Suprapubic skin (tissue), 4 donors: ENCODE results near the gene SUN3. TPM values are rescaled to one million over a fixed set of nuclear protein-coding genes. Genes with fewer than 3 reads are reported as not detected.
"Not testable (repeated sequence)": the region's sequence is repeated elsewhere in the genome, so short reads cannot be mapped to it uniquely, and the experiment has no call there.

Source experiments
- DNase-seq, 2 donors: peaks; one replicate each; pipeline ENCODE4 v3.0.0-alpha.2; 2019; ENCODE audit warnings: low spot score in 2 of 2
- H3K27ac ChIP-seq: fragments of 200-600 bp; sonication (generic); one replicate; pipeline ENCODE4 v1.5.1; 2019
- H3K27me3 ChIP-seq: fragments of 200-600 bp; sonication (generic); one replicate; pipeline ENCODE4 v1.5.1; 2019
- H3K36me3 ChIP-seq: fragments of 200-600 bp; sonication (generic); one replicate; pipeline ENCODE4 v1.5.1; 2019
- H3K4me1 ChIP-seq: fragments of 200-600 bp; sonication (generic); one replicate; pipeline ENCODE4 v1.5.1; 2019
- H3K4me3 ChIP-seq: fragments of 200-600 bp; sonication (generic); one replicate; pipeline ENCODE4 v1.5.1; 2019; ENCODE audit warnings: mild to moderate bottlenecking
- H3K9me3 ChIP-seq: fragments of 200-600 bp; sonication (generic); one replicate; pipeline ENCODE4 v1.5.1; 2019
- CTCF ChIP-seq, 2 donors: fragments of 200-600 bp in 1 of 2; fragments of 450-650 bp in 1 of 2; sonication (generic) in 1 of 2; IDR thresholded peaks; one replicate each; pipeline ENCODE4 v1.5.1; 2016 to 2019; ENCODE audit warnings: antibody characterized with exemption in 2 of 2, mild to moderate bottlenecking in 1 of 2, moderate library complexity in 1 of 2
- EP300 ChIP-seq: sonication (generic); formaldehyde crosslinking; IDR thresholded peaks from one replicate; pipeline ENCODE4 v1.6.1; 2017; ENCODE audit warnings: antibody characterized with exemption
- POLR2A ChIP-seq, 2 donors: fragments of 450-650 bp; IDR thresholded peaks; one replicate each; pipeline ENCODE4 v1.6.1; 2017; ENCODE audit warnings: antibody characterized with exemption in 2 of 2, mild to moderate bottlenecking in 2 of 2, moderate library complexity in 2 of 2
- POLR2AphosphoS5 ChIP-seq, 3 donors: sonication (generic); formaldehyde crosslinking; IDR thresholded peaks; one replicate each; pipeline ENCODE4 v1.6.1; 2017; ENCODE audit warnings: antibody characterized with exemption in 3 of 3
- WGBS: methylation state at CpG from one replicate; pipeline ENCODE4 v1.1.5; 2018; 5-methylcytosine and 5-hydroxymethylcytosine counted together
- total RNA-seq, 4 donors: library from RNA; depleted of rRNA; stranded (reverse); fragments of >200 nt; gene quantifications; one replicate each; pipeline ENCODE4 v1.1.0, GENCODE V29; 2016

Gene SUN3
- total RNA-seq, 4 donors from 2014 or later = not detected

GRCh38 chr7:47999413-47999812 lies 29.5 kb downstream of the SUN3 start:
- no peak for TF ChIP-seq POLR2AphosphoS5 (IDR thresholded peaks at IDR 0.05)
- TF ChIP-seq POLR2A (IDR thresholded peaks at IDR 0.05) = no peak
- 97% methylated on average over 12 of the region's 12 CpGs for WGBS
- no peaks in the 10 kb centered on the region for H3K27me3 ChIP-seq
- no peak for DNase-seq
- no peaks in the 10 kb centered on the region for H3K36me3 ChIP-seq
- no peaks in the 10 kb centered on the region for H3K9me3 ChIP-seq
- H3K4me3 ChIP-seq = no peak overlapping the region
- H3K27ac ChIP-seq = no peak overlapping the region
- H3K4me1 ChIP-seq = no peaks in the 10 kb centered on the region

- TF ChIP-seq POLR2AphosphoS5 (IDR thresholded peaks at IDR 0.05) = no peak
- no peak for TF ChIP-seq EP300
- no peak for TF ChIP-seq CTCF (IDR thresholded peaks at IDR 0.05)
- no peak for TF ChIP-seq POLR2A (IDR thresholded peaks at IDR 0.05)
- H3K9me3 ChIP-seq = no peaks in the 10 kb centered on the region
- no peaks in the 10 kb centered on the region for H3K36me3 ChIP-seq
- H3K4me3 ChIP-seq = peak overlapping the region; percentile 51
- H3K27me3 ChIP-seq = no peaks in the 10 kb centered on the region
- H3K4me1 ChIP-seq = peaks cover 9% of the 10 kb centered on the region
- 79% methylated on average over 3 of the region's 3 CpGs for WGBS
- DNase-seq = no peak
- peak overlapping the region; percentile 50 for H3K27ac ChIP-seq
Measured at GRCh38 chr7:47992446-47992845, 36.5 kb downstream of the SUN3 start.

GRCh38 chr7:47991741-47992311 lies 37.1 kb downstream of the SUN3 start:
- H3K4me3 ChIP-seq = peak overlapping the region; percentile 51
- 2% methylated on average over 26 of the region's 26 CpGs for WGBS
- no peaks in the 10 kb centered on the region for H3K9me3 ChIP-seq
- no peaks in the 10 kb centered on the region for H3K27me3 ChIP-seq
- peak overlapping the region; percentile 50 for H3K27ac ChIP-seq
- peaks cover 9% of the 10 kb centered on the region for H3K4me1 ChIP-seq
- DNase-seq = peak; percentile 90 to 93
- H3K36me3 ChIP-seq = no peaks in the 10 kb centered on the region
- no peak for TF ChIP-seq POLR2A (IDR thresholded peaks at IDR 0.05)
- TF ChIP-seq POLR2AphosphoS5 (IDR thresholded peaks at IDR 0.05) = no peak
- no peak for TF ChIP-seq EP300
- TF ChIP-seq CTCF (IDR thresholded peaks at IDR 0.05) = peak in 1 of 2 donors; percentile 40

- H3K27me3 ChIP-seq = no peaks in the 10 kb centered on the region
- peak overlapping the region; percentile 50 for H3K27ac ChIP-seq
- H3K9me3 ChIP-seq = no peaks in the 10 kb centered on the region
- H3K36me3 ChIP-seq = no peaks in the 10 kb centered on the region
- 95% methylated on average over 1 of the region's 1 CpG for WGBS
- no peak for DNase-seq
- H3K4me3 ChIP-seq = peak overlapping the region; percentile 51
- peaks cover 9% of the 10 kb centered on the region for H3K4me1 ChIP-seq
- no peak for TF ChIP-seq EP300
- no peak for TF ChIP-seq POLR2A (IDR thresholded peaks at IDR 0.05)
- no peak for TF ChIP-seq CTCF (IDR thresholded peaks at IDR 0.05)
- no peak for TF ChIP-seq POLR2AphosphoS5 (IDR thresholded peaks at IDR 0.05)
Measured at GRCh38 chr7:47991270-47991669, 37.6 kb downstream of the SUN3 start.

- Histone ChIP-seq H3K36me3 (no peaks in the 10 kb centered on the region), H3K4me1 (peaks cover 9% of the 10 kb centered on the region), H3K4me3 (no peak overlapping the region), H3K27me3 (no peaks in the 10 kb centered on the region), H3K27ac (no peak overlapping the region), H3K9me3 (no peaks in the 10 kb centered on the region)
- 96% methylated on average over 5 of the region's 5 CpGs for WGBS
- TF ChIP-seq POLR2AphosphoS5 (IDR thresholded peaks at IDR 0.05) (no peak), POLR2A (IDR thresholded peaks at IDR 0.05) (no peak), CTCF (IDR thresholded peaks at IDR 0.05) (no peak), EP300 (no peak)
- DNase-seq = no peak
Measured at GRCh38 chr7:47990592-47990991, 38.3 kb downstream of the SUN3 start.

GRCh38 chr7:47989607-47990400 lies 39.1 kb downstream of the SUN3 start:
- not testable (repeated sequence) for H3K4me3 ChIP-seq, H3K27ac ChIP-seq, H3K9me3 ChIP-seq, H3K27me3 ChIP-seq, H3K4me1 ChIP-seq, DNase-seq, H3K36me3 ChIP-seq
- 75% methylated on average over 10 of the region's 10 CpGs for WGBS
